GM21723 (cell line): Measurements from ENCODE around the gene ZBTB3.
"Not testable (repeated sequence)": the region's sequence is repeated elsewhere in the genome, so short reads cannot be mapped to it uniquely, and the experiment has no call there.

Source experiments
- ATAC-seq: cut with Tn5 transposase; IDR thresholded peaks from one replicate; pipeline ENCODE4 v1.9.1; 2021; ENCODE audit warnings: mild to moderate bottlenecking, moderate library complexity; ENCODE audit not compliant: unreplicated experiment

Gene ZBTB3

GRCh38 chr11:62753736-62754603, at the start of gene ZBTB3:
TSS of gene ZBTB3 (minus strand) at chr11:62754160. CDS start at chr11:62753664, 496 bp downstream.
- ATAC-seq = peak; percentile 94

DNA sequence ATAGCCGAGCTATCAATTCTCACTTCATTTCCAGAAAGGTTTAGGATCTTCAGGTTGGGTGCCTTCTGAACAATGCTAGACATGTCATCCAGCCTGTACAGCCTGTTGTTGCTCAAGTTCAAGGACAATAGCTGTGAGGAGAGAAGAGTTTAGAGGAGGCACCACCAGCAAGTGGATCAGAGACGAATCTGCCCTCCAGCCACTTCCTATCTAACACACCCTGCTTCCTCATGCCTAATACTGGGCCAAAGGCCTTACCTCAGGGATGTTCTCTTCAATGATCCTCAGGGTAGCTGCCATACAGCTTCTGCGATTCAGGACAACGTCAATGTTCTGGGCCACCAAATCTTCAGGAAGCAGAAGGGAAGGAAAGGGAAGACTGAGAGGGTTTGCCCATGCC, 47.1 kb upstream of the ZBTB3 start:
- ATAC-seq = no peak

GRCh38 chr11:62799486-62799885, 45.5 kb upstream of the ZBTB3 start:
- ATAC-seq = no peak

GRCh38 chr11:62796281-62796680, 42.3 kb upstream of the ZBTB3 start:
- ATAC-seq = no peak

GRCh38 chr11:62794201-62794775, 40.3 kb upstream of the ZBTB3 start:
- no peak for ATAC-seq

GRCh38 chr11:62792202-62792575, 38.2 kb upstream of the ZBTB3 start:
- no peak for ATAC-seq

GRCh38 chr11:62791501-62792201, 37.7 kb upstream of the ZBTB3 start, which contains the start of gene TMEM223:
TSS of gene TMEM223 (minus strand) at chr11:62792006. CDS start at chr11:62791994, 12 bp downstream.
- ATAC-seq = peak; percentile 62

DNA sequence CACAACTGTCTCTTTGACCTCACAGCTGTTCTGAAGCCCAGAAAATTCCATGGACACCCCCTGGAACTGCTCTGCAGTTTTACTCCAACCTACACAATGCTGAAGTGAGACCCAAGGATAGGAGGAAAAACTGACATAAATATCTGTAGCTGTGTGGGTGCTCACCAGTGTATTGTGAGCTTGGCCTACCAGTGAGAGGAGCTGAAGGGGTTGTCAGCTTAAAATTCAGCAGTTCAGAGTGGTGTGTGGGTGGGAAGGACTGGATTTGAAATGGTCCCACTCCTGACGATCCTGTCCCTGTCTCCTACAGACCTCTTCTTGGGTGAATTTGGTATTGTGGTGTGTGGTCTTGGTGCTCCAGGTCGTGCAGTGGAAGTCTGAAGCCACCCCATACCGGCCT, 35.6 kb upstream of the ZBTB3 start:
- no peak for ATAC-seq

GRCh38 chr11:62788991-62789390, 35.0 kb upstream of the ZBTB3 start:
- no peak for ATAC-seq

- peak; percentile 73 for ATAC-seq
Measured at GRCh38 chr11:62787005-62787759, 33.2 kb upstream of the ZBTB3 start, which contains the start of gene TMEM179B. TSS of gene TMEM179B (plus strand) at chr11:62787402. CDS start at chr11:62787432, 30 bp downstream.

GRCh38 chr11:62786318-62787004, 32.5 kb upstream of the ZBTB3 start:
- peak; percentile 72 for ATAC-seq

DNA sequence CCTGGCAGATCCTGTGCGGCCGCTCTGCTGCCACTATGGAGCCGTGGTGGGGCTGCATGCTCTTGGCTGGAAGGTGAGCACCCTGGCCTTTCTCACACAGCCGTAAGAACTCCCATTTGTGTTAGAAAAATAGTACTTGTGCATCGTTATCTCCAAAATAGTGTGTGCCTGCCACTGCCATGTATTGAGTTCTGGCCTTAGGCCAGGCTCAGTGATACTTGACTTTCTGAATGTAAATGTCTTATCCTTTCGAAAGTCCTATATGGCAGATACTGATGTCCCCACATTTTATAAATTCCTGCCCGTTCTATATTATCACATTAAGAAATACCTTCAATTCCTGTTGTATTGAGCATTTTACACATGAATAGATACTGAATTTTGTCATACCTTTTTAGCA, 28.8 kb upstream of the ZBTB3 start:
- no peak for ATAC-seq

DNA sequence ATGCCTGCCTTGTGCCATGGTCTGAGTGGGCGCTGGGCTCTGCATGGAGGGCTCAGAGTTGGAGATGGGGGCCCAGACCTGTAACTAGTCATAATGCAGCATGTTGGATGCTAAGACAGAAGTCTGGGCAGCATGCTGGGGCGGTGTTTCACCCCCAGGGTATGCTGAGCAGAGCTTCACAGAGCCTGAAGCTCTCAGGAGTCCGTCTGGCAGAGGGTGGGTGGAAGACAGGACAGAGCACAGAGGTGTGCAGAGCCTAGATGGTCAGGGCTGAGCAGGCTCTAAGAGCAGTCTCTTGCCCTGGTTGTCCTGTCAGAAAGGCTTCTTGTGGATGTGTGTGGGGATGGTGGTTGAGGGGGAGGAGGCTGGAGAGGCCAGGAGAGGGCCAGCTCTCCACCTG, 24.5 kb upstream of the ZBTB3 start:
- ATAC-seq = no peak

DNA sequence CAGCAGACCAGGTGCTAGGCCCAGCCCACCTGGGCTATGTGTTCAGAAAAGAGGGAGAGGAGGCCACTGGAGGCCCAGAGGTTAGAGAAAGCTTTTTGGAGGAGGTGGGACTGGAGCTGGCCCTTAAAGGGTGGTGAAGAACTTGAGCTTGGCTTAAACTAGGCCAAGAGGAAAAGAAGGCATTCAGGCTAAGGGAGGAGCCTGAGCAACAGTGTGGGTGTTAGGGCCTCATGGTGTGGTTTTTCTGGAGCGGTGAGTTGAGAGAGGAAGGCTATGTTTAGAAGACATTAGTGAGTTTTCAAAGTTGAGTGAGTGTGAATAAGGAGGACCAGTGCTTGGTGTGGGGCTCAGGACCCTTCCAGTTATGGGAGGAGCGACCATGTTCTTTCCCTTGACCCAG, 23.4 kb upstream of the ZBTB3 start:
- ATAC-seq = no peak

- ATAC-seq = no peak
Measured at GRCh38 chr11:62775646-62776045, 21.7 kb upstream of the ZBTB3 start.

DNA sequence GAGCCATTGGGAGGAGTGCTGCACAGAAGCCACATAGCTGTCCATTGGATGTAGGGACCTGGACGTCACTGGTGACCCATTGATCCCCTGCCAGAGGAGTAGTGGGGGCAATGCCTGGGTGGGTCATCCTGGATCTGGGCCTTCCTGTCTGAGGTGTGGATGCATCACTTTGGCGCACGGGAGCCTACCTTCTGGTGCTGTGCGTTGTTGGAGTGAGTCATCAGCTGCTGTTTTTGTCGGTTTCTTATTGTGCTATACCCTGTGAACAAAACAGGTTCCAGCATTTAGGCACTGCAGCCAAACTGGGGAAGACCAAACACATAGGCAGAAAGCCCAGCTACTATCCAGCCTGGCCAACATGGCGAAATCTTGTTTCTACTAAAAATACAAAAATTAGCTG, 20.4 kb upstream of the ZBTB3 start:
- ATAC-seq = no peak

GRCh38 chr11:62771144-62772021, 17.4 kb upstream of the ZBTB3 start, which contains the start of gene TAF6L:
TSS of gene TAF6L (plus strand) at chr11:62771396. CDS start at chr11:62775784, 4,388 bp downstream.
- ATAC-seq = peak; percentile 78

DNA sequence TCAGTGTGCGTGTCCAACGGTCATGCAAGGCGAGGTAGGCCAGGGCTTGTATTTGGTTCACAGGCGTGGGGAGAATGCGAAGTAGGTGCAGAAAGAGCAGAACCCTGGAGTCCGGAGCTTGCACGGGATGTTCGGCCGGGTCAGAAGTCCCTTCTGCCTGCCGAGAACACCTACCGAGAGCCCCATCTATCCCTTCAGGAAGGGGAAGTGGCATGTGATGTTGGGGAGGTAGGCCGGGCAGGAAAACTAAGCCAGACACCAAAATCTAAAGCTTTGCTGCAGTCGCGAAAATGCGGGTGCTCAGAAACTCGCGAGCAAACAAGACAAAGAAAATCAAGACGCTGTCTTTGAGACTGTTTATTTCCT, 16.8 kb upstream of the ZBTB3 start:
- ATAC-seq = peak; percentile 3

DNA sequence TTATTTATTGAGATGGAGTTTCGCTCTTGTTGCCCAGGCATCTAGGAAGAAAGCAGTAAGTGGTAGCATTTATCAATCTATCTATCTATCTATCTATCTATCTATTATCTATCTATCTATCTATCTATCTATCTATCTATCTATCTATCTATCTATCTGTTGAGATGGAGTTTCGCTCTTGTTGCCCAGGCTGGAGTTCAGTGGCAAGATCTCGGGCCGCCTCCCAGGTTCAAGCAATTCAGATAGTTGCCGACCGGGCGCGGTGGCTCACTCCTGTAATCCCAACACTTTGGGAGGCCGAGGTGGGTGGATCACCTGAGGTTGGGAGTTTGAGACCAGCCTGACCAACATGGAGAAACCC, 6.9 kb upstream of the ZBTB3 start:
- not testable (repeated sequence) for ATAC-seq
